ENCODE data around the gene OR12D1. TPM values are rescaled to one million over a fixed set of nuclear protein-coding genes. Genes with fewer than 3 reads are reported as not detected.

Gene OR12D1
- total RNA-seq, 1 experiment from 2014 or later: not detected

- Mint-ChIP-seq H3K4me3 (ENCODE audit: unreplicated experiment) (no peak overlapping the region), H3K27me3 (ENCODE audit: insufficient read depth, unreplicated experiment) (peaks cover 19% of the 10 kb centered on the region), H3K36me3 (ENCODE audit: insufficient read depth, unreplicated experiment) (no peaks in the 10 kb centered on the region), H3K4me1 (ENCODE audit: low read depth, unreplicated experiment) (no peaks in the 10 kb centered on the region), H3K9me3 (ENCODE audit: unreplicated experiment) (no peaks in the 10 kb centered on the region), H3K27ac (ENCODE audit: unreplicated experiment) (no peak overlapping the region)
- CTCF ChIA-PET: no interaction called here
- no peaks in the 10 kb centered on the region for H3K36me3 ChIP-seq (ENCODE audit: control insufficient read depth, insufficient read depth, low read length)
- no peak overlapping the region for H3K4me3 ChIP-seq (ENCODE audit: low read depth, low read length)
- BruUV-seq (replicated peaks): no TSS peak
- intact Hi-C loops (cut with micrococcal nuclease; ENCODE audit: unreplicated experiment): no loop called here
- TF ChIP-seq CTCF (IDR thresholded peaks at IDR 0.05; ENCODE audit: insufficient read depth in 1 of 2, low read depth in 1 of 2, low read length in 1 of 2, severe bottlenecking in 1 of 2, unreplicated experiment in 1 of 2): no peak
- H3K9me3 ChIP-seq: no peaks in the 10 kb centered on the region
- POLR2A ChIA-PET: no interaction called here
- no peaks in the 10 kb centered on the region for H3K27me3 ChIP-seq (replicated peaks; ENCODE audit: control insufficient read depth, insufficient read depth, low read length)
- DNase-seq: no peak
- no peaks in the 10 kb centered on the region for H3K4me1 ChIP-seq
Observed at GRCh38 chr6:29399525-29399924, 15.2 kb upstream of the OR12D1 start.

GRCh38 chr6:29403801-29404200 lies 10.9 kb upstream of the OR12D1 start:
- Mint-ChIP-seq H3K4me3 (ENCODE audit: unreplicated experiment) (no peak overlapping the region), H3K27me3 (ENCODE audit: insufficient read depth, unreplicated experiment) (peaks cover 16% of the 10 kb centered on the region), H3K36me3 (ENCODE audit: insufficient read depth, unreplicated experiment) (no peaks in the 10 kb centered on the region), H3K9me3 (ENCODE audit: unreplicated experiment) (no peaks in the 10 kb centered on the region), H3K27ac (ENCODE audit: unreplicated experiment) (no peak overlapping the region), H3K4me1 (ENCODE audit: low read depth, unreplicated experiment) (no peaks in the 10 kb centered on the region)
- H3K4me3 ChIP-seq (ENCODE audit: low read depth, low read length): no peak overlapping the region
- ChIA-PET POLR2A (no interaction called here), CTCF (no interaction called here)
- H3K4me1 ChIP-seq: no peaks in the 10 kb centered on the region
- H3K36me3 ChIP-seq (ENCODE audit: control insufficient read depth, insufficient read depth, low read length): no peaks in the 10 kb centered on the region
- H3K9me3 ChIP-seq: no peaks in the 10 kb centered on the region
- H3K27me3 ChIP-seq (replicated peaks; ENCODE audit: control insufficient read depth, insufficient read depth, low read length): no peaks in the 10 kb centered on the region
- intact Hi-C loops (cut with micrococcal nuclease; ENCODE audit: unreplicated experiment): no loop called here
- DNase-seq: no peak
- TF ChIP-seq CTCF (IDR thresholded peaks at IDR 0.05; ENCODE audit: insufficient read depth in 1 of 2, low read depth in 1 of 2, low read length in 1 of 2, severe bottlenecking in 1 of 2, unreplicated experiment in 1 of 2): no peak
- BruUV-seq (replicated peaks): no TSS peak

GRCh38 chr6:29419516-29419915 lies 4.8 kb downstream of the OR12D1 start:
- no TSS peak for BruUV-seq (replicated peaks)
- Mint-ChIP-seq H3K9me3 (ENCODE audit: unreplicated experiment) (no peaks in the 10 kb centered on the region), H3K4me3 (ENCODE audit: unreplicated experiment) (no peak overlapping the region), H3K4me1 (ENCODE audit: low read depth, unreplicated experiment) (no peaks in the 10 kb centered on the region), H3K27me3 (ENCODE audit: insufficient read depth, unreplicated experiment) (peaks cover 15% of the 10 kb centered on the region), H3K36me3 (ENCODE audit: insufficient read depth, unreplicated experiment) (no peaks in the 10 kb centered on the region), H3K27ac (ENCODE audit: unreplicated experiment) (no peak overlapping the region)
- no peaks in the 10 kb centered on the region for H3K4me1 ChIP-seq
- no peak for TF ChIP-seq CTCF (IDR thresholded peaks at IDR 0.05; ENCODE audit: insufficient read depth in 1 of 2, low read depth in 1 of 2, low read length in 1 of 2, severe bottlenecking in 1 of 2, unreplicated experiment in 1 of 2)
- intact Hi-C loops (cut with micrococcal nuclease; ENCODE audit: unreplicated experiment): no loop called here
- H3K27me3 ChIP-seq (replicated peaks; ENCODE audit: control insufficient read depth, insufficient read depth, low read length): no peaks in the 10 kb centered on the region
- no peak for DNase-seq
- ChIA-PET CTCF (no interaction called here), POLR2A (no interaction called here)
- H3K4me3 ChIP-seq (ENCODE audit: low read depth, low read length): no peak overlapping the region
- H3K36me3 ChIP-seq (ENCODE audit: control insufficient read depth, insufficient read depth, low read length): no peaks in the 10 kb centered on the region
- no peaks in the 10 kb centered on the region; the same call in 1 of the 2 replicates for H3K9me3 ChIP-seq
